ENCODE measurements around the gene GATM.

GATM gene

GRCh38 chr15:45402162-45402954, 24.0 kb upstream of the GATM start:
- POLR2A ChIA-PET = interaction anchor here (0.6 to 2.0 kb wide), 29 partner anchors 8 to 284 kb away, joined by 3 to 23 read pairs (median 4); partner anchors contain the start of gene BLOC1S6
- TF ChIP-seq PKNOX1 (IDR thresholded peaks at IDR 0.05) = peak; percentile 99
- no peak for TF ChIP-seq SP1 (IDR thresholded peaks at IDR 0.05)
- CTCF ChIA-PET = interaction anchor here (0.7 to 1.0 kb wide), 2 partner anchors 56 to 239 kb away, joined by 3 read pairs; no protein-coding TSS in a partner anchor
- peak; percentile 91 for DNase-seq (ENCODE audit: extremely low spot score)

GRCh38 chr15:45401665-45402161, 23.4 kb upstream of the GATM start:
- no peak for TF ChIP-seq FOXK2 (IDR thresholded peaks at IDR 0.05)
- ChIA-PET CTCF (interaction anchor here (0.6 to 1.0 kb wide), 3 partner anchors 50 to 238 kb away, joined by 3 to 4 read pairs (median 3); no protein-coding TSS in a partner anchor), POLR2A (interaction anchor here (0.7 to 2.0 kb wide), 27 partner anchors 8 to 283 kb away, joined by 3 to 23 read pairs (median 4); partner anchors contain the start of gene BLOC1S6)
- no peak for DNase-seq (ENCODE audit: extremely low spot score)

GRCh38 chr15:45399381-45400212, 21.3 kb upstream of the GATM start:
- DNase-seq (ENCODE audit: extremely low spot score) = peak; percentile 22
- POLR2A ChIA-PET = no interaction called here
- CTCF ChIA-PET = interaction anchor here (1.7 to 2.4 kb wide), 2 partner anchors 13 to 236 kb away, joined by 3 to 12 read pairs; no protein-coding TSS in a partner anchor
- TF ChIP-seq HDGF (IDR thresholded peaks at IDR 0.05; ENCODE audit: borderline replicate concordance) (no peak), ZNF384 (IDR thresholded peaks at IDR 0.05) (no peak), ARNT (IDR thresholded peaks at IDR 0.05) (no peak), SUZ12 (IDR thresholded peaks at IDR 0.05) (no peak), FOXA1 (IDR thresholded peaks at IDR 0.05) (no peak), PKNOX1 (IDR thresholded peaks at IDR 0.05) (no peak), FOXM1 (IDR thresholded peaks at IDR 0.05; ENCODE audit: borderline replicate concordance) (no peak), L3MBTL2 (conservative IDR thresholded peaks at IDR 0.05) (no peak), NFRKB (IDR thresholded peaks at IDR 0.05) (no peak), FOXK2 (IDR thresholded peaks at IDR 0.05) (no peak), TARDBP (IDR thresholded peaks at IDR 0.05) (no peak), ELF4 (IDR thresholded peaks at IDR 0.05) (no peak), SP1 (IDR thresholded peaks at IDR 0.05) (no peak), BHLHE40 (IDR thresholded peaks at IDR 0.05; ENCODE audit: borderline replicate concordance) (no peak), LEF1 (IDR thresholded peaks at IDR 0.05; ENCODE audit: borderline replicate concordance) (no peak), CTBP1 (IDR thresholded peaks at IDR 0.05; ENCODE audit: borderline replicate concordance) (no peak)

- CTCF ChIA-PET = no interaction called here
- POLR2A ChIA-PET = no interaction called here
- DNase-seq (ENCODE audit: extremely low spot score) = no peak
- no peak for TF ChIP-seq FOXK2 (IDR thresholded peaks at IDR 0.05)
- TF ChIP-seq SUZ12 (IDR thresholded peaks at IDR 0.05) = no peak
- no peak for TF ChIP-seq FOXA1 (IDR thresholded peaks at IDR 0.05)
- TF ChIP-seq TARDBP (IDR thresholded peaks at IDR 0.05) = no peak
- no peak for TF ChIP-seq ARNT (IDR thresholded peaks at IDR 0.05)
Observed at GRCh38 chr15:45397116-45397665, 18.8 kb upstream of the GATM start.

GRCh38 chr15:45395943-45396342, 17.6 kb upstream of the GATM start:
- no peak for TF ChIP-seq ARNT (IDR thresholded peaks at IDR 0.05)
- TF ChIP-seq HDGF (IDR thresholded peaks at IDR 0.05; ENCODE audit: borderline replicate concordance) = no peak
- no peak for TF ChIP-seq NFRKB (IDR thresholded peaks at IDR 0.05)
- TF ChIP-seq FOXA1 (IDR thresholded peaks at IDR 0.05) = no peak
- no peak for TF ChIP-seq SP1 (IDR thresholded peaks at IDR 0.05)
- no peak for TF ChIP-seq PKNOX1 (IDR thresholded peaks at IDR 0.05)
- no peak for TF ChIP-seq FOXM1 (IDR thresholded peaks at IDR 0.05; ENCODE audit: borderline replicate concordance)
- no peak for TF ChIP-seq ZNF384 (IDR thresholded peaks at IDR 0.05)
- POLR2A ChIA-PET = no interaction called here

GRCh38 chr15:45394681-45395080, 16.3 kb upstream of the GATM start:
- TF ChIP-seq PKNOX1 (IDR thresholded peaks at IDR 0.05) (no peak), FOXK2 (IDR thresholded peaks at IDR 0.05) (no peak), FOXM1 (IDR thresholded peaks at IDR 0.05; ENCODE audit: borderline replicate concordance) (no peak), BHLHE40 (IDR thresholded peaks at IDR 0.05; ENCODE audit: borderline replicate concordance) (no peak), SP1 (IDR thresholded peaks at IDR 0.05) (no peak), HDGF (IDR thresholded peaks at IDR 0.05; ENCODE audit: borderline replicate concordance) (no peak), CTBP1 (IDR thresholded peaks at IDR 0.05; ENCODE audit: borderline replicate concordance) (no peak), FOXA1 (IDR thresholded peaks at IDR 0.05) (no peak), ZNF384 (IDR thresholded peaks at IDR 0.05) (no peak), ARNT (IDR thresholded peaks at IDR 0.05) (no peak)
- CTCF ChIA-PET = no interaction called here
- no peak for DNase-seq (ENCODE audit: extremely low spot score)
- POLR2A ChIA-PET = no interaction called here

More at GRCh38 chr15:45395943-45396342, 17.6 kb upstream of the GATM start:
- DNase-seq (ENCODE audit: extremely low spot score) = no peak
- CTCF ChIA-PET = no interaction called here

All from HEK293T (cell line).